Activated CD4-positive, alpha-beta memory T cell treated with anti-CD3 and anti-CD28 coated beads, Interleukin-2, amount 10 ng/mL, durations not matched to agents 7 days and 5 days (primary cell): ENCODE data around the gene ATG2A. TPM values are rescaled to one million over a fixed set of nuclear protein-coding genes. Genes with fewer than 3 reads are reported as not detected.

Experiments used
- CTCF ChIA-PET: fragments of 350-600 bp; sonication (Branson Sonifier 250); formaldehyde crosslinking; loops from one replicate; lab custom pipeline; 2021; ENCODE audit warnings: antibody characterized with exemption, inconsistent platforms; lab: Charles Lee
- POLR2A ChIA-PET: fragments of 350-600 bp; sonication (Branson Sonifier 250); formaldehyde crosslinking; loops from one replicate; lab custom pipeline; 2021; ENCODE audit warnings: antibody characterized with exemption; lab: Charles Lee
- DNase-seq: peaks from one replicate; pipeline ENCODE4 v3.0.0-alpha.2; 2020
- H3K27ac Mint-ChIP-seq: one replicate; pipeline ENCODE4 v1.8.0; 2021; ENCODE audit warnings: mild to moderate bottlenecking, mixed read lengths
- H3K27me3 Mint-ChIP-seq: one replicate; pipeline ENCODE4 v1.8.0; 2021; ENCODE audit warnings: mixed read lengths
- H3K36me3 Mint-ChIP-seq: one replicate; pipeline ENCODE4 v1.8.0; 2021; ENCODE audit warnings: low read depth, mixed read lengths
- H3K4me1 Mint-ChIP-seq: one replicate; pipeline ENCODE4 v1.8.0; 2021; ENCODE audit warnings: mixed read lengths
- H3K4me3 Mint-ChIP-seq: one replicate; pipeline ENCODE4 v1.8.0; 2021; ENCODE audit warnings: mild to moderate bottlenecking, mixed read lengths
- H3K9me3 Mint-ChIP-seq: one replicate; pipeline ENCODE4 v1.8.0; 2021; ENCODE audit warnings: mixed read lengths
- total RNA-seq, 2 experiments: library from RNA; stranded (reverse); gene quantifications; one replicate each; pipeline ENCODE4 v1.2.3, GENCODE V29; 2021

ATG2A gene
- total RNA-seq, 2 experiments from 2014 or later, result 37.4 to 40.7 TPM

- H3K36me3 Mint-ChIP-seq, result peaks cover 75% of the 10 kb centered on the region
Observed at GRCh38 chr11:64854534-64855502, 62.2 kb downstream of the ATG2A start.

GRCh38 chr11:64854157-64854533 is 62.9 kb downstream of the ATG2A start:
- H3K27me3 Mint-ChIP-seq, result no peaks in the 10 kb centered on the region
- H3K27ac Mint-ChIP-seq, result peak overlapping the region; percentile 86
- H3K4me3 Mint-ChIP-seq, result peak overlapping the region; percentile 17
- CTCF ChIA-PET, result interaction anchor here (1.6 to 30.8 kb wide), 4 partner anchors 8 to 32 kb away, joined by 7 to 957 read pairs (median 82); partner anchors contain the start of genes CDC42BPG and EHD1
- peaks cover 90% of the 10 kb centered on the region for H3K4me1 Mint-ChIP-seq
- POLR2A ChIA-PET, result interaction anchor here (14.1 to 28.1 kb wide), 2 partner anchors 10 to 30 kb away, joined by 324 to 1068 read pairs; partner anchors contain the start of gene EHD1
- no peaks in the 10 kb centered on the region for H3K9me3 Mint-ChIP-seq
- DNase-seq, result no peak
- H3K36me3 Mint-ChIP-seq, result peaks cover 69% of the 10 kb centered on the region

More at GRCh38 chr11:64854534-64855502, 62.2 kb downstream of the ATG2A start:
- Mint-ChIP-seq H3K9me3 (no peaks in the 10 kb centered on the region), H3K27me3 (no peaks in the 10 kb centered on the region), H3K27ac (peak overlapping the region; percentile 86), H3K4me3 (peak overlapping the region; percentile 51), H3K4me1 (peaks cover 90% of the 10 kb centered on the region)
- ChIA-PET CTCF (interaction anchor here (1.6 to 30.8 kb wide), 4 partner anchors 7 to 32 kb away, joined by 7 to 957 read pairs (median 82); partner anchors contain the start of genes CDC42BPG and EHD1), POLR2A (interaction anchor here (1.0 to 28.1 kb wide), 4 partner anchors 8 to 76 kb away, joined by 4 to 1068 read pairs (median 164); partner anchors contain the start of gene EHD1)
- DNase-seq, result peak; percentile 55

- DNase-seq, result no peak
- Mint-ChIP-seq H3K9me3 (no peaks in the 10 kb centered on the region), H3K27me3 (no peaks in the 10 kb centered on the region), H3K36me3 (peaks cover 65% of the 10 kb centered on the region), H3K4me1 (peaks cover 90% of the 10 kb centered on the region), H3K27ac (peak overlapping the region; percentile 86), H3K4me3 (peak overlapping the region; percentile 17)
- ChIA-PET CTCF (interaction anchor here (2.2 to 30.8 kb wide), 3 partner anchors 7 to 33 kb away, joined by 8 to 957 read pairs (median 155); partner anchors contain the start of genes CDC42BPG and EHD1), POLR2A (interaction anchor here (1.0 to 28.1 kb wide), 6 partner anchors 10 to 268 kb away, joined by 3 to 1068 read pairs (median 4); partner anchors contain the start of genes EHD1, FAU, MAP4K2 and MRPL49)
Observed at GRCh38 chr11:64853709-64854108, 63.3 kb downstream of the ATG2A start.

- ChIA-PET CTCF (interaction anchor here (0.5 to 30.8 kb wide), 4 partner anchors 7 to 249 kb away, joined by 4 to 957 read pairs (median 82); partner anchors contain the start of genes CDC42BPG and EHD1), POLR2A (interaction anchor here (1.0 to 28.1 kb wide), 7 partner anchors 11 to 269 kb away, joined by 3 to 1068 read pairs (median 4); partner anchors contain the start of genes EHD1, FAU, MAP4K2 and MRPL49)
- Mint-ChIP-seq H3K4me3 (peak overlapping the region; percentile 17), H3K4me1 (peaks cover 90% of the 10 kb centered on the region), H3K36me3 (peaks cover 59% of the 10 kb centered on the region), H3K9me3 (no peaks in the 10 kb centered on the region), H3K27me3 (no peaks in the 10 kb centered on the region), H3K27ac (peak overlapping the region; percentile 86)
- no peak for DNase-seq
Observed at GRCh38 chr11:64852804-64853509, 64.1 kb downstream of the ATG2A start.

- Mint-ChIP-seq H3K4me3 (peak overlapping the region; percentile 19), H3K4me1 (peaks cover 90% of the 10 kb centered on the region), H3K9me3 (no peaks in the 10 kb centered on the region), H3K27ac (peak overlapping the region; percentile 86), H3K36me3 (peaks cover 54% of the 10 kb centered on the region), H3K27me3 (no peaks in the 10 kb centered on the region)
- DNase-seq, result no peak
- ChIA-PET POLR2A (interaction anchor here (1.2 to 28.1 kb wide), 4 partner anchors 12 to 189 kb away, joined by 3 to 1068 read pairs (median 165); partner anchors contain the start of genes EHD1, RASGRP2 and SAC3D1), CTCF (interaction anchor here (30.8 kb wide), 1 partner anchor 35 kb away, joined by 957 read pairs; the partner anchor contains the start of gene EHD1)
Observed at GRCh38 chr11:64851831-64852351, 65.1 kb downstream of the ATG2A start.

GRCh38 chr11:64850979-64851567 is 65.9 kb downstream of the ATG2A start:
- Mint-ChIP-seq H3K36me3 (peaks cover 46% of the 10 kb centered on the region), H3K4me1 (peaks cover 83% of the 10 kb centered on the region), H3K9me3 (no peaks in the 10 kb centered on the region), H3K27me3 (no peaks in the 10 kb centered on the region), H3K27ac (peak overlapping the region; percentile 86), H3K4me3 (peak overlapping the region; percentile 19)
- CTCF ChIA-PET, result interaction anchor here (1.1 to 30.8 kb wide), 4 partner anchors 8 to 36 kb away, joined by 3 to 957 read pairs (median 19); partner anchors contain the start of gene EHD1
- peak; percentile 58 for DNase-seq
- POLR2A ChIA-PET, result interaction anchor here (0.6 to 28.1 kb wide), 7 partner anchors 13 to 271 kb away, joined by 3 to 1068 read pairs (median 4); partner anchors contain the start of genes EHD1, FAU, MRPL49 and RASGRP2

GRCh38 chr11:64849598-64850356 is 67.2 kb downstream of the ATG2A start:
- peaks cover 33% of the 10 kb centered on the region for H3K36me3 Mint-ChIP-seq
- ChIA-PET POLR2A (interaction anchor here (1.5 to 28.1 kb wide), 4 partner anchors 14 to 272 kb away, joined by 3 to 1068 read pairs (median 164); partner anchors contain the start of genes EHD1, FAU and MRPL49), CTCF (interaction anchor here (1.1 to 30.8 kb wide), 6 partner anchors 10 to 165 kb away, joined by 3 to 957 read pairs (median 28); partner anchors contain the start of genes ARL2, EHD1 and RASGRP2)
- no peaks in the 10 kb centered on the region for H3K27me3 Mint-ChIP-seq
- H3K9me3 Mint-ChIP-seq, result no peaks in the 10 kb centered on the region
- no peak overlapping the region for H3K4me3 Mint-ChIP-seq
- DNase-seq, result no peak
- H3K27ac Mint-ChIP-seq, result peak overlapping the region; percentile 36
- H3K4me1 Mint-ChIP-seq, result peaks cover 75% of the 10 kb centered on the region

- Mint-ChIP-seq H3K27ac (no peak overlapping the region), H3K9me3 (no peaks in the 10 kb centered on the region), H3K4me3 (no peak overlapping the region), H3K4me1 (peaks cover 68% of the 10 kb centered on the region), H3K36me3 (peaks cover 25% of the 10 kb centered on the region), H3K27me3 (no peaks in the 10 kb centered on the region)
- ChIA-PET CTCF (interaction anchor here (0.9 to 30.8 kb wide), 16 partner anchors 11 to 273 kb away, joined by 3 to 957 read pairs (median 5); partner anchors contain the start of genes ARL2, EHD1, FAU and MEN1), POLR2A (interaction anchor here (0.9 to 28.1 kb wide), 9 partner anchors 8 to 286 kb away, joined by 3 to 1068 read pairs (median 3); partner anchors contain the start of genes EHD1, FAU, MRPL49 and RASGRP2)
- no peak for DNase-seq
Observed at GRCh38 chr11:64848826-64849597, 68.0 kb downstream of the ATG2A start.

GRCh38 chr11:64848214-64848825 is 68.7 kb downstream of the ATG2A start:
- no peak overlapping the region for H3K4me3 Mint-ChIP-seq
- POLR2A ChIA-PET, result interaction anchor here (0.9 to 28.1 kb wide), 11 partner anchors 8 to 287 kb away, joined by 3 to 1068 read pairs (median 3); partner anchors contain the start of genes ARL2, EHD1, FAU and MRPL49
- H3K36me3 Mint-ChIP-seq, result peaks cover 18% of the 10 kb centered on the region
- peaks cover 66% of the 10 kb centered on the region for H3K4me1 Mint-ChIP-seq
- H3K27me3 Mint-ChIP-seq, result no peaks in the 10 kb centered on the region
- H3K9me3 Mint-ChIP-seq, result no peaks in the 10 kb centered on the region
- CTCF ChIA-PET, result interaction anchor here (0.6 to 30.8 kb wide), 23 partner anchors 12 to 468 kb away, joined by 3 to 957 read pairs (median 4); partner anchors contain the start of genes ARL2, ATG2A, EHD1 and FAU
- DNase-seq, result no peak
- no peak overlapping the region for H3K27ac Mint-ChIP-seq
